ENCODE data around the gene PDE11A.
A peak's percentile ranks its signal among the peaks of the same experiment; 100 is the strongest.
"Not testable (repeated sequence)": the region's sequence is repeated elsewhere in the genome, so short reads cannot be mapped to it uniquely, and the experiment has no call there.

Gene PDE11A

DNA sequence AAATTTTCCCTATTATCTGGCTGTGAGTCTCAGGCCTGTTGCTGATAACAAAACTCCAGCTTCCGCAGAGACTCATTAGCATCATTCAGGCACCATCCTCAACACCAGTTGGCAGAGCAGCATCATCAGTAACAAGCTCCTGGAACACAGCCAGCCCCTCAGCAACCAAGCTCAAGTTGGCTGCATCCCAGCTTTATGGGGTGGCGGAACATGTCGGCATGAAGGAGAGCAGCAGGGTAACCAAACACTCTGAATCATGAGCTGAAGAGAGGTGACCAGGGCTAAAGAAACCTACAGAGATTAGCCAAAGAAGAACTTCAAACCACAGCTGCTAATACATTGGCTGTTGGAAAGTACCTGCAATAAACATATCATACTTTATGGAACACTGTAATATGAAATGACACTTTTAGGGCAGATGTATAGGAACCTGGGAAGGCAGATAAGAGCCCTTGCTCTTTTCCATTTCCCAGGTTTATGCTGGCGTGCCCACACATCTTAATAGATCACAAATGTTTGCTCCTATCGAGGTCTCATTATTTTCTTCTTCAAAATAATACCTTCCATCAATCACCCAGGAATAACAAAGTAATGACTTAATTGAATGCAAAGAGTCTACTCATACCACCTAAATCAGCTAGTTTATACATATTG lies 63.8 kb downstream of the PDE11A start:
- peak; percentile 0 for DNase-seq

DNA sequence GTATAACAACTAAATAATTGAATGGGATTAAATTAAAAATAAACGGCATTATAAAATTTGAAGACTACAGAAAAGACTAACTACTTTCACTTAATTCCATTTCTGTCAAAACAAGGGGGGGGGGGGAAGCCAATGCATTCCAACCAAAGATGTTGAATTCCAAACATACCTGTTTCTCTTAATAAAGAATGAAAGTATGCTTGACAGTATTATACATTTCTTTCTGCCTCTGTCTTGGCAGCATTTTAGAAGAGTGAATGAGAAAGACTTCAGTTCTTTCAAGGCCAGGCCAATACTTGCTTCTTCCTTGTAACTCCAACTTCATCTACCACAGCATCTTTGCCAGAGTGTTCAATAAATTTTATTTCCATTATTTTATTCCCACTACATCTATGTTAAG lies 65.9 kb downstream of the PDE11A start:
- DNase-seq, result no peak

DNA sequence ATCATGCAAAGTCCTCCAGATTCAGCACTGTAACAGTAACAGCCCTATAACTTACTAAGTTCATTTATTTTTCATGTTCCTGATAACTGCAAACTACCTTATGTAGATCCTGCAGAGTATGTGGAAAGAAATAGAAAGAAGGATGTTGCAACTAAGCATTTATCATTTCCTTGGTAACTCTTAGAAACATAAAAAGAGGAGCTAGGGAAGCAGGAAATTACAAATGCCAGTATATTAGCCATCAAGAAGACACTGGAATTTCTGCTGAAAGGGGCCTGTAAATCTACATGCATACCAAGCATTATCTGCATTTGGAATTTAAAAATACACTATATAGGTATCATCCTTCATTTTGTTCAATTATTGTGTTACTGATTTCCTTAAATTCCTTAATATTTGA lies 66.8 kb downstream of the PDE11A start:
- no peak for DNase-seq

DNA sequence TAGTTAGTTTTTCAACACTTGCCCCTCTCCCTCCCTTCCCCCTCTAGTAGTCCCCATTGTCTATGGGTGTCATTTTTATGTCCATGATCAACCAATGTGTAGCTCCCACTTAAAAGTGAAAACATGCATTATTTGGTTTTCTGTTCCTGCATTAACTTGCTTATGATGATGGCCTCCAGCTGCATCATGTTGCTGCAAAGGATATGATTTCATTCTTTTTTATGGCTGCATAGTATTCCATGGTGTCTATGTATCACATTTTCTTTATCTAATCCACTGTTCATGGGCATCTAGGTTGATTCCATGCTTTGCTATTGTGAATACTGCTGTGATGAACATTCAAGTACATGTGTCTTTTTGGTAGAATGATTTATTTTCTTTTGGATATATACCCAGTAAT lies 70.5 kb downstream of the PDE11A start:
- DNase-seq, result no peak

DNA sequence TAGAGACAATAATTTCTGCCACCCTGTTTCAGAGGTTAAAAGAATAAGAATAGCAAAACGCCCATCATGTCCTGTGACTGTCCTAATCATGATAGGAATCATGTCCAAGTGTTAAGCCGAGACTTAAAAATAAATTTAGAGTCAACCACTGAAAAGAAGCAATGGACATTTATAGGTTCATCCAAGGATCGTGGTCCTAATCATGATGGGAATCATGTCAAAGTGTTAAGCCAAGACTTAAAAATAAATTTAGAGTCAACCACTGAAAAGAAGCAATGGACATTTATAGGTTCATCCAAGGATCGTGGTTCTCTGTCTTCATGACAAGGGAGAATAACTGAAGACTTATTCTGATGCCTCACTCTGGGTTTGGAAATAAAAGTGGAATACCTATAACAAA lies 73.6 kb downstream of the PDE11A start:
- no peak for DNase-seq

DNA sequence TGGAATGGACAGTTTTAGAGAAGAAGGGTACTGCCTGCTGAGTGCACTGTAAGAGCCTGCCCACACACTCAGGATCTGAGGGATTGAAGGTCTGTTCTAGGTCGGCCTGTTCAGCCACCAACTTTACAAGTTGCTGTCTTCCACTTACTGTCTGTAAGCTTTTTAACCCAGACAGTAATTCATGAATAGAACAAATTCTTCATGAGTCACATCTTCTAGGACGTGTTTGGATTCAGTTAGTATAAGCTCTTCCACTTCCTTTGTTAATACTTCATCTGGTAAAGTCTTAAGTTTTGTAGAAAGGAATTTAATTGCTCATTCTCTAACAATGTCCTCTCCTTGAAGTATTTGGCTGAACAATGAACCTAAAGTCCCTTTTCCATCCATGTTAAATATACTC lies 74.6 kb downstream of the PDE11A start:
- no peak for DNase-seq

DNA sequence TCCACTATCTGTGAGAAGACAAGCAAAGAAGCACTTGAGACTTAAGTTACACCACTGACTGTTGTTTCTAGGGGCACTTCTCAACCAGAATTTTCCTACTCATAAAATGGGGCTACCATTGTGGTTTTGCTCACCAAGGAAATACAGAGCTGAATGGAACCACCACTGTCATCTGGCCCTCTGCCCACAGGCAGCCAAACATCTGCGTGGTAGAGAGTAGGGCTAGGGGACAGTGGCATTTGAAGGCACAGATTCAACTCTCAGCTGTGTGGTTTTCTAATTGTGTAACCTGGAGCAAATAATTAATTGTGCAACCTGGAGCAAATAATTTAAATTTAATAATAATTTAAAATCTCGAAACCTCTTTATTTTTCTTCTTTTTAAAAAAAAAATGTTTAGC lies 79.6 kb downstream of the PDE11A start:
- no peak for DNase-seq

DNA sequence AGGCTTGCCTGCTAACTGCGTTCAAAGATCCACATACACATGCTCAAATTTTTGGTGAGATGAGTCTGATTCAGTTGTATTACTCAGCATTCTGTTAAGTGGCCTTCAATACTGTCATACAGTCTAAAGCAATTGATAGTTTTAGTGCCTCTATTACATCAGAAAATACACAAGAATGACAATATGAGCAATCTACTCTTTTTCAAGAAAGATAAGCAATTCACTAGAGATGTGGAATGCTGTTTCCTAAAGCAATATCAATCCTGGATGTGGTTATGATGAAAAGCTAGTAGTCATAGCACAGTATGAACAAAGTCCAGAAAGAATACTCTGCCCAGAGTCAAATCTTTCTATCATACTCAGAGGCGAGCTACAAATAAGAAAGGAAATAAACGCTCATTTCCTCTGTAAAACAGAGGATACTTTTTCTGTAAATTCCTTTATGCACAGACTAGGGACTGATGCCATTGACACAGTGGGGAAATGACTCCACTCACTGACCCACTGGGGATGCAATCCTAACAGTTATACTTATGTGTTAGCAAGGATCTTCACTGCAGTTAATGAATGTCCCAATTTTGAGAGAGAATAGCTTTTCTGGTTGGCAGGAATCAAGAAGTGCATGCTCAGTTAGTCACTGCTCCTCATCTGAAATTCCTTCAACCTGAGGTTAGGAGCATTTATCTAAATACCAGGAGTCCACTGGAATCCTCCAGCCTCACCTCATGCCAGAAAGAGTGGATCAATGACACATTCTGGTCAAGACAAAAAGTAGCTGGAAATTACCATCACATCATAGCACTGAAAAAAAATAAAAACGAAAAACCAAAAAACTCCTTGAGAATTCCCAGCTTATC lies 83.3 kb downstream of the PDE11A start:
- no peak for DNase-seq

DNA sequence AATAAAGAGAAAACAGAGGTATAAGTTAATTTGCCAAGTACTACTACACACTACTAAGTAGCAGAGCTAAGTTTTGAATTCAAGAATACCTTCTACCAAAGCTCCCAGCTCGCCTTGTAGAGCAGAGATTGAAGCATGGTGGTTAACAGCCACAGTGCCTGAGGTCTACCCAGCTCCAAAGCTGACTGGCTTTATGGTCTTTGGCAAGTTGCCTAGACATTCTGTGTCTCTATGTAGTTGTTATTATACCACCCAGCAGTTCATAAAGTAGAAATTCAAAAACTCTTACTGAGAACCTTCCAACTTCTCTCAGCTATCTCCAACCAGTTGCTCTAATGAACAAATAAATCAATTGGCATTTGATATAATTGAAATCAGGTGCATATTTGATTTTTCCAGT lies 87.8 kb downstream of the PDE11A start:
- DNase-seq, result no peak

DNA sequence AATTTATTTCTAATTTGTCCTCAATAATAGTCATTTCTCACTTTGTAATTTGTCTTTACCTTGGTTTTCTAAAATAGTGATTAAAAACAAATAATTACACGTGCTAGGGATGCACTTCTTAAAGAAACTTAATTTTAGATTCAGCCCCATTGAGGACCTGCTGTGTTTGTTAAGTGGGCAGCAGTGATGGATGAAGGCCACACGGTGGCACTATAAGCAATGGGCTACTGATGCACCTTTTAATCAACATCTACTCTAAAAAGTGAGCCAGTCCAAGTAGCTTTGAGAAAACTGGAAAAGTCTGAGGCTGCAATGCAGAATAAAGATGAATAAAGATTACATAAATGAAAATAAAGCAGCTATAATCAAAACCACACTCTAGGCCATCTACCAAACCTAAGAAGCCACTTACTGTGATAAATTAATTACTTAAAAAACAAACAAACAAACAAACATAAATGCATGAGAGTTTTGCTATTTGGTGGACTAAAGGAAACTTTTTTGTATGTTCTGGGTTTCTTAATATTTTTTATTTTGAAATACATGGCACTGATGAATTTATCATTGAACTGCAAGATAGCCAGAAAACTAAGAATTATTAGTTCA lies 89.3 kb downstream of the PDE11A start:
- peak; percentile 16 for DNase-seq

DNA sequence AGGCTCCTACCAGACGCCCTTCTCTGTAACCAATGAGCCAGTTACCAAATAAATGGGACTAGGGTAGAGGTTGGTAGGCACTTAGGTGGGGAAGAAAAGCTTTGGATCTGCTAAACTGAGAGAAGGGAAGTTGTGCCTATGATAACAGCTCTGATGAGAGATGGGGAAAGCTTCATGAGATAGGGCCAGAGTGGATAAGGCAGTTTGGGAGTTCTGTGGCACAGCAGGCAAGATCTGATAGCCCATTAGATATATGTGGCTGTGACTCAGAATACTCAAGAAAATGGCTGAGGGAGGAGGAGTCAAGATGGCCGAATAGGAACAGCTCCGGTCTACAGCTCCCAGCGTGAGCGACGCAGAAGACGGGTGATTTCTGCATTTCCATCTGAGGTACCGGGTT lies 99.8 kb downstream of the PDE11A start:
- no peak for DNase-seq

DNA sequence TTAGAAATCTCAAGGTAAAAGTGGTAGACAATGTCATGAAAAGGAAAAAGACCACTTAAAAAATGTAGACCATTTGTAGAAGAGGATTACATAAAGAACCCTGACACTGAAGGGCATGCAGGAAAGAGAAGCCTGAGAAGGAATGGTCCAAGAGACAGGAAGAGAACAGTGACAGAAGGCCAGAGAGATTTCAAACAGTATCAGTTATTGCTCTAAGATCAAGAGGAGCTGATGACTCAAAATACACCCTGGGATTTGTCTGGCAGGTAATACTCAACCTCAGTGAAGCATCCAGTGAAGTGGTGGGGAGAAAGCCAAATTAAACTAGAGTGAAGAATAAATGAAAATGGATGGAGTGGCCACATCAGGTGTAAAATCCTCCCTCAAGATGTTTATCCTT lies 100.5 kb downstream of the PDE11A start:
- DNase-seq, result no peak

DNA sequence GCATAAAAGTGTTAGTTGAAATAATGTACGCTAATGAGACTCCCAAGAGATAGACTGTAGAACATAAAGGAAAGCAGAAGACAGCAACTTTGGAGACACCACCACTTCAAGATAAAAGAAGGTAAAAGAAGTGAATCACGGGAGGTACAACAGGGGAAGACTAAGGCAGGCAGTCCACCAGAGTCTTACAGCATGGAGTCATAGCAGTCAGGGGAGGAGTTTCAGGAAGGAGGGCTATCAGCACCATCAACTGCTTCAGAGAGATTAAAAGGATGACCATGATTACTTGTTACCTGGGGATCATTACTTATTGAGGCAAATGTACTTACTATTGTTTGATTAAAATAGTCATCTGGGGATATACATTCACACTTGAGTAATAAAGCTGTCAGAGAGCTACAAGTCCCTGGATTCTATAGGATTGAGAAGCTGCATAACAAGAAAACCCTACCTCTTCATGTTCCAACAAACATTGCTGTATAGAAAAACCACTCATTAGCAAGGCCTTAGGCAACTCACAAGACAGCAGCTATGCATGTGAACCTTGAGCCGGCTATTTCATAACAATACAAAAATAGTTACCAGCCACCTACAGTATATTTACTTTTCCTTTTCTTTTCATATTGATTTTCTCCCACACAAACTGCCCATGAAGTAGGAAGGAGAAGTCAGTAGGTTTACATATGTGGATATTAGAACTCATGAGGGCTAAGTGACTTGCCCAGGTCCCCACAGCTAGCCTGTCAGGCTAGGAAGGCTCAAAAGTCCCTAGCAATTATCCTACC lies 101.7 kb downstream of the PDE11A start:
- no peak for DNase-seq

DNA sequence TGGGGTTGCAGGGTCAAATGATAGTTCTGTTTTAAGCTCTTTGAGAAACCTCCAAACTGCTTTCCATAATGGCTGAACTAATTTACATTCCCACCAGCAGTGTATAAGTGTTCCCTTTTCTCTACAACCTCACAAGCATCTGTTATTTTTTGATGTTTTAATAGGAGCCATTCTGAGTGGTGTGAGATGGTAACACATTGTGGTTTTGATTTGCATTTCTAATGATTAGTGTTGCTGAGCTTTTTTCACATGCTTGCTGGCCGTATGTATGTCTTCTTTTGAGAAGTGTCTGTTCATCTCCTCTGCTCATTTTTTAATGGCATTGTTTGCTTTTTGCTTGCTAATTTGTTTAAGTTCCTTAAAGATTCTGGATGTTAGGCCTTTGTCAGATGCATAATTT lies 107.7 kb downstream of the PDE11A start:
- DNase-seq, result no peak

DNA sequence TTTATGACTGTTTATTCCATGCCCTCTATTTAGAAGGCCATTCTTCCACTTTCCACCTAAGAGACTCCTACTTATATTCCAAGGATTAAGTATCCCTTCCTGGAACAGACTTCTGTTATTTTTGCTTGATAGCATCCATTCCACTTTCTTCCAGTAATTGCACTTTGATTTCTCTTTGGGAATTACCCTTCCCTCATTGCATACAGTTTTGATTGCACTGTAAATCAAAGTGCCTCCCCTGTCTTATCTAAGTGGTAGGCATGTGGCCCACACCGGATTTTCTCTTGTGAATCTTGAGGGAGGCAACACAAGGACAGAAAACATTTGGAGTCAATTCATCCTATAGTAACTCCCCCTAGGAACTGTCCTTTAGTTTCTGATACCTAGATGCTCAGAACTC lies 120.4 kb downstream of the PDE11A start:
- DNase-seq, result no peak

DNA sequence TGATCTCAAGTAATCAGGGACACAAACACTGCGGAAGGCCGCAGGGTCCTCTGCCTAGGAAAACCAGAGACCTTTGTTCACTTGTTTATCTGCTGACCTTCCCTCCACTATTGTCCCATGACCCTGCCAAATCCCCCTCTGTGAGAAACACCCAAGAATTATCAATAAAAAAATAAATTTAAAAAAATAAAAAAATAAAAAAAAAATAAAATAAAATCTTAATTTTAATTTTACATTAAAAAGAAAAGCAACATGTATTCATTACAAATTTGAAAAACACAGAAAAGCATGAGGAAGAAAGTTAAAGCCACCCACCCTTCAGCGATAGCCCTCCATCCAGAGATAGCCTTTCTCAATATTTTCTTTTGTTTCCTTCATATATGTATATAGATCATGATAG lies 125.0 kb downstream of the PDE11A start:
- not testable (repeated sequence) for DNase-seq

DNA sequence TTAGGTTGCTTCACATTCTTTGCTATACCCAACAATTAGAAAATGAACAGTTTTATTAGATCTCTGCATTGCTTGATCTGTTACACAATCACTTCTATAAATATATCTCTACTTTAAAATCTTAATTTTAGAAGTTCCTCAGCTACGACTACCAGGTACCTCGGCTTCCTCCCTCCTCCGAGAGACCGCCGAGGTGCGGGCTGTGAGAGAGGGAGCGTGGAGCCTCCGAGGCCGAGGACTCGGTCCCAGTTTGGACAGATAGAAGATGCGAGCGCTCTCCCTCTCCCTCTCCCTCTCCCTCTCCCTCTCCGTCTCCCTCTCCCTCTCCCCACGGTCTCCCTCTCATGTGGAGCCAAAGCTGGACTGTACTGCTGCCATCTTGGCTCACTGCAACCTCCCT lies 128.0 kb downstream of the PDE11A start:
- not testable (repeated sequence) for DNase-seq

DNA sequence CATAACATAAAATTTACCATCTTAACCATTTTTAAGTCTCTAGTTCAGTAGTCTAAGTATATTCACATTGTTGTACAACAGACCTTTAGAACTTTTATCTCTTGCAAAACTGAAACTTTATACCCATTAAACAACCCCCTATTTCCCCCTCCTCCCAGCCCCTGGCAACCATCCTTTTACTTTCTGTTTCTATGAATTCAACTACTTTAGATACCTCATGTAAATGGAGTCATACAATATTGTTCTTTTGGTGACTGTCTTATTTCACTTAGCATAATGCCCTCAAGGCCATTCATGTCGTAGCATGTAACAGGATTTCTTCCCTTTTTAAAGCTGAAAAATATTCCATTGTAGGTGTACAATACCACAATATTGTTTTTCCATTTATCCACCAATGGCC lies 129.8 kb downstream of the PDE11A start:
- DNase-seq, result no peak

DNA sequence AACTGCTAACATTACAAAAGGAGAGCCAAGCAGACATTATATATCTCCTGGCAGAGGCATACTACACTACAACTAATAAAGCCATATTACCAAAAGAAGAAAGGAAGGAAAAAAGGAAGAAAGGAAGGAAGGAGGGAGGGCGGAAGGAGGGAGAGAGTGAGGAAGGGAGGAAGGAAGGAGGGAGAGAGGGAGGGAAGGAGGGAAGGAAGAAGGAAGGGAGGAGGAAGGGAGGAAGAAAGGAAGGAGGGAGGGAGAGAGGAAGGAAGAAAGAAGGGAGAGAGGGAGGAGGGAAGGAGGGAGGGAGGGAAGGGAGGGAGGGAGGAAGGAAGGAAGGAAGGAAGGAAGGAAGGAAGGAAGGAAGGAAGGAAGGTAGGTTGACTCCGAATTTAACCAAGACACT lies 133.4 kb downstream of the PDE11A start:
- no peak for DNase-seq

DNA sequence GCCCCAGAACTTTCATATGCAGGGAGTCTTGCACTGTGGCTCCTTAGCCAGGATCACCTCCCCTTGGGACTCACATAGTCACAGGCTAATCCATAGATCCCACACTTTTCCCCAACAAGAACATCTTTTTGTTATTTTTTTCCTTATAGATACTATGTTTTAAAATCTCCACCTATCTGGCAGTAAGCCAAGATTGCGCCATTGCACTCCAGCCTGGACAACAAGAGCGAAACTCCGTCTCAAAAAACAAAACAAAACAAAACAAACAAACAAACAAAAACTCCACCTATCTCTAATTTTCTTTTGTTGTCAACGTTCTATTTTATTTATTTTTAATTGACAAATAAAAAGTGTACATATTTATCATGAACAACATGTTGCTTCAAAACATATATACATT lies 141.7 kb downstream of the PDE11A start:
- DNase-seq, result no peak

DNA sequence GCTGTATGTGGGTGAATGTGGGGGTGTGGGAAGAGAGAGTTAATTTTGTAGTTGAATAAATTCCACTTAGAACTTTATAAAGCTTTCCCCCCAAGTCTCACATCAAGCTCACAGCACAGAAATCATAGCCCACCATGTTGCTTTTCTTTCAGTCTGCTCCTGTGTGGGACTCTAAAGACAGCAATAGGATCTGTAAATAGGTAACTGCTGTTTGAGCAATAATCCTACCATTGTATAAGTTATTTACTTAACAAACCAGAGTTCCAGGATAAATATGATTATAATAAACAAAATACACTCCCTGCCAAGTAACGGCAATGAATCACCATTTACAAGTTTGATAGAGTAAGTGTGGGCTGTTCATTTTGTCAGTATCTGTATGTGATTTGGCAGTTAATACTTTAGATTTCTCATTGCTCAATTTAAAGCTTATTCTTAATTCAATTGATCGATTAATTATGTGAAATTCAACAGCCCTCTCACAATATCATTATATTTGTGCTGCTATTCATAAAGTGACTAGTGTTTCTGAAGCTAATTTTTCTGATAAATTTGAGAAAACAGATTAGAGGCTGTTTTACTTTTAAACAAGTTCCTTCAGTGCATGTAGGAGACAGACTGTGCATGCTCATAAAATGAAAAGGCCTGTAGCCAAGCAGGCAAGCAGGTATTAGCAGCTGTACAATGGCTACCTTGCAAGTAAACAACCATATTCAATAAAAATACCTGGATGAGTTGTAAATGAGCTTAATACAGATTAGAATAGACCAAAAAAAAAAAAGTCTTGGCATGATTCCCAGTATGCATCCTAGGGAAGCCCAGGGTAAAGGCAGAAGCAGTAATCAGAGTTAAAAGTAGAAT lies 142.7 kb downstream of the PDE11A start:
- DNase-seq, result no peak

DNA sequence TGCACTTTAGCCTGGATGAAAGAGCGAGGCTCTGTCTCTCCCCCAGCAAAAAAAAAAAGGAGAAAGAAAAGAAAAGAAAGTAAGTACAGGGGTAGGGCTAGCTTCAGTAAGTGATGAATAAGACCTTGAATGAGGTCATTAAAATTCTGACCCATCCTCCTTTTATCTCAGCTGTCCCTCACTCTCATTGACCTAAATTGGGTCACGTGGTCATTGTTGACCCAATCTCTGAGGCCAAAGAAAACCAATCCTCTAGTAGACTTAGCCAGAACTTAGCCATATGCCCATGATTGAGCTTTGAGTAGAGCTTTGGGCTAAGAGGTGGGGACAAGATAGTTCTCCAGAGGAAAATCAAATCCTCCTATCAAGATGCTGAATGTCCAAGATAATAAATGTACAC lies 149.3 kb downstream of the PDE11A start:
- DNase-seq, result no peak
